ENCODE results near the gene CPED1. TPM values are rescaled to one million over a fixed set of nuclear protein-coding genes. Genes with fewer than 3 reads are reported as not detected.
A peak's percentile ranks its signal among the peaks of the same experiment; 100 is the strongest.

The CPED1 gene
- total RNA-seq, 1 donor from 2014 or later: 3.9 TPM

DNA sequence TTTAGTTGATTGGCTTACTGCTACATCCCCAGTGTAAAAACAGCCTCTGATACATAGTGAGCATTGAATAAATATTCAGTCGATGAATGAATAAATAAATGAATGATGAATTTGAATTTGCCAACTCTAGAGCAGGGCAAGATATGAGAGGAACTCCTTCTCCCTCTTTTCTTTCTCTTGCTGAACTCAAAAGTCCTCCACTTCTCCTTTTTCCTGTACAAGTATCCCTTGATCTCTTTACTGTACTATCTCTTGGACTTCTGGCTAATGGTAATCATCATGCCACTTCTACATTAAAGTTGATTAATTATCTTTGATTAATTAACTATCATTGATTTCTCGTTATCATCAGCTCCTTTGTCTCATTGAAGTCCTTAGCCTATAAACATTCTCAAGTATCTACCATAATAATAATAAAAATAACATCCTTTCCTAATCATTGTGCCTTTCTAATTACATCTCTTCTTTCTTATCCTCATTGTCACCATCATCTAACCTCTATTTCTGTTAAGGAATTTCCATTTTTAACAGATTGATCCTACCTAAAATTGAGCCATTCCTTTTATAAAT, 10.6 kb downstream of the CPED1 start:
- TF ChIP-seq, protein P1, sequence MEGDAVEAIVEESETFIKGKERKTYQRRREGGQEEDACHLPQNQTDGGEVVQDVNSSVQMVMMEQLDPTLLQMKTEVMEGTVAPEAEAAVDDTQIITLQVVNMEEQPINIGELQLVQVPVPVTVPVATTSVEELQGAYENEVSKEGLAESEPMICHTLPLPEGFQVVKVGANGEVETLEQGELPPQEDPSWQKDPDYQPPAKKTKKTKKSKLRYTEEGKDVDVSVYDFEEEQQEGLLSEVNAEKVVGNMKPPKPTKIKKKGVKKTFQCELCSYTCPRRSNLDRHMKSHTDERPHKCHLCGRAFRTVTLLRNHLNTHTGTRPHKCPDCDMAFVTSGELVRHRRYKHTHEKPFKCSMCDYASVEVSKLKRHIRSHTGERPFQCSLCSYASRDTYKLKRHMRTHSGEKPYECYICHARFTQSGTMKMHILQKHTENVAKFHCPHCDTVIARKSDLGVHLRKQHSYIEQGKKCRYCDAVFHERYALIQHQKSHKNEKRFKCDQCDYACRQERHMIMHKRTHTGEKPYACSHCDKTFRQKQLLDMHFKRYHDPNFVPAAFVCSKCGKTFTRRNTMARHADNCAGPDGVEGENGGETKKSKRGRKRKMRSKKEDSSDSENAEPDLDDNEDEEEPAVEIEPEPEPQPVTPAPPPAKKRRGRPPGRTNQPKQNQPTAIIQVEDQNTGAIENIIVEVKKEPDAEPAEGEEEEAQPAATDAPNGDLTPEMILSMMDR (IDR thresholded peaks at IDR 0.05): no peak
- H3K4me3 Mint-ChIP-seq (ENCODE audit: unreplicated experiment): no peak overlapping the region
- no peak overlapping the region for H3K27ac Mint-ChIP-seq (ENCODE audit: unreplicated experiment)
- DNase-seq (ENCODE audit: extremely low spot score, unreplicated experiment): no peak
- H3K27me3 Mint-ChIP-seq (ENCODE audit: unreplicated experiment): no peaks in the 10 kb centered on the region
- peaks cover 50% of the 10 kb centered on the region for H3K4me1 Mint-ChIP-seq (ENCODE audit: unreplicated experiment)
- no peaks in the 10 kb centered on the region for H3K36me3 Mint-ChIP-seq (ENCODE audit: unreplicated experiment)
- H3K9me3 Mint-ChIP-seq (ENCODE audit: unreplicated experiment): no peaks in the 10 kb centered on the region

DNA sequence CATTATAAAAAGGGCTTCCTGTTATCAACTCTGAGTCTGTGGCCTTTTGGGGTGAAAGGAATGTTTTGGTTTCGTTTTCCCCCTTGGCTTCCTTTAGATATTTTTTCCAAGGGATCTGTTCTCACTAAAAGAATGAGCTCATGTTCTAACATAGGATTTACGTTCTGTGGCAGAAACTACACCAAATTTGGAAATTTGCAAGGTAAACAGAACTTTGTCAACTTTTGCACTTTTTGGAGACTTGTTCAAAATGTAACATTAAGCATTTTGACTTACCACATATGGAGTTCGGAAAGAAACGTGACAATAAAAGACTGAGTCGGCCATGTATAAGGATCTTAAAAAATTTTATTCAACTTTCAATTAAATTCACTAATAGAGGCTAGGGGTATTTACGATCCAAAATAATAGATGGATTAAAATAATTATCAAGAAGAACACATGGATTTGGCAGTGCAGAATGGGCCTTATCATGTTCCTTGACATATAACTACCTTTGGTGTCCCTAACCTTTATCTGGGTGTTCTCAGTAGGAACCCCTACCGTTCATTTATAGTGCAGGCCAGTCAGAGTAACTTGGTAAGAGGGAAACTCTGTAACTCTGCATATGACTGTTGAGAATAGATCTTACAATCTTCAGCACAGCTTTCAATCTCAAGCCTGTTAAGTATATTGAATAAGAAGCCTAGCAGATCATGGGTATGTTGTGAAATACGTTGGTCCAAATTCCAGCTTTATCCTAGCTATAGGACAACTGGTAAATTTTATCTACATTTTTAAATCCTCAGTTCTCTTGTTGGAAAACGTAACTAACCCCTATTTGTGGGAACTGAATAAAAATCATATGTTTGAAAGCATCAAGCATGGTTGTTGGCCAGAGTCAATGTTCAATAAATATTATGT, 11.8 kb downstream of the CPED1 start:
- peak overlapping the region; percentile 59 for H3K27ac Mint-ChIP-seq (ENCODE audit: unreplicated experiment)
- no peaks in the 10 kb centered on the region for H3K27me3 Mint-ChIP-seq (ENCODE audit: unreplicated experiment)
- H3K36me3 Mint-ChIP-seq (ENCODE audit: unreplicated experiment): no peaks in the 10 kb centered on the region
- peaks cover 50% of the 10 kb centered on the region for H3K4me1 Mint-ChIP-seq (ENCODE audit: unreplicated experiment)
- H3K4me3 Mint-ChIP-seq (ENCODE audit: unreplicated experiment): no peak overlapping the region
- TF ChIP-seq, protein P1 (IDR thresholded peaks at IDR 0.05): no peak
- no peaks in the 10 kb centered on the region for H3K9me3 Mint-ChIP-seq (ENCODE audit: unreplicated experiment)
- no peak for DNase-seq (ENCODE audit: extremely low spot score, unreplicated experiment)

DNA sequence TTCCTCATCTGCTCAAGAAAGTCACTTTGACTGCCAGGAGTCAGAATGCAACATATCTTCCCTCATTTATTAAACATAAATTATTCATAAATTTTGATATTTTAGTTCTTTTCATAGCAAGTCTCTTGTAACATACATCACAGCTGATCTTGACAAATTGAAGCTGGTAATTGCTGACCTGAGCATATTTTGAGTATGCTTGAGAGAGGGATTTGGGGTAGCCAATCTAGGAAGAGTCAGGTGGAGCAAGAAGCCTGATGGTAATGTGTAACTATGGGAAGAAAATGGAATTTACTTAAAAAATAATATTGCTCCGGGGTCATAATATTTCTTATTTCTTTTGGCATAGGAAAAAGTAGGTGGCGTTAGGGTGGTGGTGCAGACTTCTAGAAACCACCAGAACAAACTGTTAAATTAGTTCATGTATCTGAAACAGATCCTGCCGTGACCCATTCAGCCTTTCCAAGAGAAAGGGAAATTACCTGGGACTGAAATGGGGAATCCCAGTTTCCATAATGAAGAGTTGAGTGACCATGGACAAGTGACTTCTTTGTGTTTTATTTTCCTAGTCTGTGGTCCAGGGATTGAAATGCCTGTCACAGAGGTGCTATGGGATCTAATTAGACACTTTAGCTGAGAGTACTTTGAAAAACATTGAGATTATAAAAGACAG, 12.9 kb downstream of the CPED1 start:
- no peak overlapping the region for H3K4me3 Mint-ChIP-seq (ENCODE audit: unreplicated experiment)
- peaks cover 44% of the 10 kb centered on the region for H3K4me1 Mint-ChIP-seq (ENCODE audit: unreplicated experiment)
- no peaks in the 10 kb centered on the region for H3K36me3 Mint-ChIP-seq (ENCODE audit: unreplicated experiment)
- no peak for DNase-seq (ENCODE audit: extremely low spot score, unreplicated experiment)
- no peak overlapping the region for H3K27ac Mint-ChIP-seq (ENCODE audit: unreplicated experiment)
- TF ChIP-seq, protein P1 (IDR thresholded peaks at IDR 0.05): no peak
- no peaks in the 10 kb centered on the region for H3K27me3 Mint-ChIP-seq (ENCODE audit: unreplicated experiment)
- H3K9me3 Mint-ChIP-seq (ENCODE audit: unreplicated experiment): no peaks in the 10 kb centered on the region

DNA sequence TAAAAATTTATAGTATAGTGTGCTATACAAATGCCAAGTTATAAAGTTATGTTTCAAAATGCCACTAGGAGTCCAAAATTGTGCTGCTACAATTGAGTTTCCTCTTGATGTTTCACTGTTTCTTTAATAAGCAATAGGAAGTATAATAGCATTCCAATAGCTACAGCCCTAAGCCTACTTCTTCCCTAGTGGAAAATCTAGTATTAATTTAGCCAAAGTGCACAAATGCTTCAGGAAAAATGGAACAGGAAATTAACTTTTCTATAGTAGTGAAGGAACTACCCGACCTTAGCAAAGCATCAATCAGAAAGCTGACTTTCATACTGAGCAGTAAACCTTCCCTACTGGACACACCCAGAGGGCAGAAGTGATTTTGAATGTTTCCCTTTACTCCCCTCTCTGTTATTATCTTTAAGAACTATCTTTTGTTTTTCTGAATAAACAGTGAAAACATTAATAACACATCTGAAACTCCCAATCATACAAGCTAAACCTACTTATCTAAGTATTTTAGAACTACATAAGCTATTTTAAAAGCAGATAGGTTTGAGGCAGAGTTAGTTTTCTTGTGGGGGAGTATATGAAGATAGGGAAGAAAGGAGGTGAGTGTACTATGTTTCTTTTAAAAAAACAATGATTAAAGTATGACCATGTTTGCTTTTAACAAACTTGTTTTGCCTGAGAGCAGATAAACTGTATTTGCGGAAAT, 13.7 kb downstream of the CPED1 start:
- Mint-ChIP-seq H3K4me3 (ENCODE audit: unreplicated experiment) (no peak overlapping the region), H3K4me1 (ENCODE audit: unreplicated experiment) (peaks cover 40% of the 10 kb centered on the region), H3K27me3 (ENCODE audit: unreplicated experiment) (peaks cover 2% of the 10 kb centered on the region), H3K27ac (ENCODE audit: unreplicated experiment) (peak overlapping the region; percentile 87), H3K9me3 (ENCODE audit: unreplicated experiment) (no peaks in the 10 kb centered on the region), H3K36me3 (ENCODE audit: unreplicated experiment) (no peaks in the 10 kb centered on the region)
- TF ChIP-seq, protein P1 (IDR thresholded peaks at IDR 0.05): peak; percentile 26
- no peak for DNase-seq (ENCODE audit: extremely low spot score, unreplicated experiment)

All from osteocyte (in vitro differentiated cells).